Breast epithelium (tissue), 3 donors: ENCODE measurements around the gene CHD3.

ENCODE experiments used
- POLR2A ChIP-seq: fragments of 450-650 bp; IDR thresholded peaks from one replicate; pipeline ENCODE4 v1.6.1; 2016; ENCODE audit warnings: antibody characterized with exemption, mild to moderate bottlenecking, moderate library complexity
- POLR2AphosphoS5 ChIP-seq, 3 donors: sonication (generic); formaldehyde crosslinking; IDR thresholded peaks; one replicate each; pipeline ENCODE4 v1.6.1; 2017; ENCODE audit warnings: antibody characterized with exemption in 3 of 3
- TF ChIP-seq, protein P1 (sequence below), 3 donors: fragments of 450-650 bp; IDR thresholded peaks; one replicate each; pipeline ENCODE4 v1.5.1; 2016 to 2017; ENCODE audit warnings: antibody characterized with exemption in 3 of 3, mild to moderate bottlenecking in 3 of 3, moderate library complexity in 3 of 3

DNA sequence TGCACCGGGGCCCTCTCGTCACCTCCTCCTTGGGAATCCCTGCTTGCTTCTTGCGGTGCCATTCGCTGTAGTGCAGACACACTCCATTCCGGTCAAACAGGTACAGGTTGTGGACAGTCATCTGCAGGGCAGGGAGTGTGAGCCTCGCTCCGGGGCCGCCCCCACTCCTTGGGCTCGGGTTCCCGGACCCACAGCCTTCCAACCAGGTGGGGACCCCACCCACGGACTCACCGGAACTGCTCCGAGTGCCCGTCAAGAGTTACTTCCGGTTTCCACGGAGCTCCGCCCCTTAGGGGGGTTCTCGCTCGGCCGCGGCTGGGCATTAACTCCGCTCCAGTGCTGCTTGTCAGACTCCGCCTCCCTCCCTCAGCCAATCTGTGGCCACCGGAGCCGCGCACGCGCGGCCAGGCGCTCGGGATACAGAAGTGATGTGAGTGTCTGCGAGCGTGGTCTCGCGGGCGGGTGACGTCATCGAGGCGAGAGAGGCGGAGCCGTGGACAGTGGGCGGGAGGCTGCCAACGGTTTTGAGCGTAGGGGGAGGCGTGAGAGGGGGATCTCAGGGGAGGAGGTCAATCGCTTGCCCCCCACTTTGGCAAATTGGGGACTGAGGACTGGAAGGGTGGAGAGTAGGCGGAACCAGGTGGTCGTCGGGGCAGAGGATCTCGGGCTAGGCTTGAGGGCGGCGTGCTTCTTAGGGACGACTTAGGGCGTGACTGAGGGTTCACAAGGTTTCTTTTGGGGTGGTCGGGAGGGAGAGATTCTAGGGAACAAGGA, 43.3 kb downstream of the CHD3 start, which contains the start of the genes CNTROB and TRAPPC1:
- TF ChIP-seq, protein P1, sequence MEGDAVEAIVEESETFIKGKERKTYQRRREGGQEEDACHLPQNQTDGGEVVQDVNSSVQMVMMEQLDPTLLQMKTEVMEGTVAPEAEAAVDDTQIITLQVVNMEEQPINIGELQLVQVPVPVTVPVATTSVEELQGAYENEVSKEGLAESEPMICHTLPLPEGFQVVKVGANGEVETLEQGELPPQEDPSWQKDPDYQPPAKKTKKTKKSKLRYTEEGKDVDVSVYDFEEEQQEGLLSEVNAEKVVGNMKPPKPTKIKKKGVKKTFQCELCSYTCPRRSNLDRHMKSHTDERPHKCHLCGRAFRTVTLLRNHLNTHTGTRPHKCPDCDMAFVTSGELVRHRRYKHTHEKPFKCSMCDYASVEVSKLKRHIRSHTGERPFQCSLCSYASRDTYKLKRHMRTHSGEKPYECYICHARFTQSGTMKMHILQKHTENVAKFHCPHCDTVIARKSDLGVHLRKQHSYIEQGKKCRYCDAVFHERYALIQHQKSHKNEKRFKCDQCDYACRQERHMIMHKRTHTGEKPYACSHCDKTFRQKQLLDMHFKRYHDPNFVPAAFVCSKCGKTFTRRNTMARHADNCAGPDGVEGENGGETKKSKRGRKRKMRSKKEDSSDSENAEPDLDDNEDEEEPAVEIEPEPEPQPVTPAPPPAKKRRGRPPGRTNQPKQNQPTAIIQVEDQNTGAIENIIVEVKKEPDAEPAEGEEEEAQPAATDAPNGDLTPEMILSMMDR (IDR thresholded peaks at IDR 0.05) = peak in 1 of 3 donors; percentile 11
- TF ChIP-seq POLR2A (peak; percentile 61), POLR2AphosphoS5 (IDR thresholded peaks at IDR 0.05) (peak; percentile 57 to 92 (median 59))
